SK-N-SH treated with all-trans-retinoic acid at 6 μM for 48 hours (cell line): Measurements from ENCODE around the gene GRM7.

Experiments used
- ATAC-seq: fragments of 200-7000 bp; cut with Tn5 transposase; 3 replicates; pipeline ENCODE4 v1.9.1; 2020; ENCODE audit warnings: mild to moderate bottlenecking, moderate library complexity
- ARNTL ChIP-seq: fragments of 450-650 bp; formaldehyde crosslinking; IDR thresholded peaks from 2 replicates; pipeline ENCODE4 v1.5.0; 2020; ENCODE audit warnings: low read depth, mild to moderate bottlenecking, moderate library complexity, borderline replicate concordance
- BACH2 ChIP-seq: fragments of 250-450 bp; sonication (Bioruptor Pico); IDR thresholded peaks from 2 replicates; pipeline ENCODE4 v1.9.0; 2021; ENCODE audit warnings: mild to moderate bottlenecking, borderline replicate concordance
- CREB5 ChIP-seq: fragments of 250-450 bp; sonication (Bioruptor Pico); IDR thresholded peaks from 2 replicates; pipeline ENCODE4 v1.5.1; 2020; ENCODE audit warnings: low read depth, mild to moderate bottlenecking, moderate library complexity
- CSRNP3 ChIP-seq: fragments of 250-450 bp; sonication (Bioruptor Pico); IDR thresholded peaks from 2 replicates; pipeline ENCODE4 v1.5.1; 2021; ENCODE audit warnings: mild to moderate bottlenecking, moderate library complexity
- ISL1 ChIP-seq: fragments of 250-450 bp; sonication (Bioruptor Pico); IDR thresholded peaks from 2 replicates; pipeline ENCODE4 v2.1.2; 2022; ENCODE audit warnings: mild to moderate bottlenecking, moderate library complexity
- PATZ1 ChIP-seq: fragments of 250-450 bp; sonication (Bioruptor Pico); IDR thresholded peaks from 2 replicates; pipeline ENCODE4 v1.8.0; 2020; ENCODE audit warnings: mild to moderate bottlenecking, moderate library complexity, borderline replicate concordance
- POU6F1 ChIP-seq: fragments of 250-450 bp; sonication (Bioruptor Pico); IDR thresholded peaks from 2 replicates; pipeline ENCODE4 v1.8.0; 2021; ENCODE audit warnings: low read depth, mild to moderate bottlenecking, moderate library complexity, borderline replicate concordance
- PPARA ChIP-seq: fragments of 250-450 bp; sonication (Bioruptor Pico); IDR thresholded peaks from 2 replicates; pipeline ENCODE4 v1.5.0; 2020; ENCODE audit warnings: mild to moderate bottlenecking, borderline replicate concordance
- RARB ChIP-seq: fragments of 250-450 bp; sonication (Bioruptor Pico); IDR thresholded peaks from 2 replicates; pipeline ENCODE4 v1.8.0; 2021; ENCODE audit warnings: mild to moderate bottlenecking, moderate library complexity
- SNAI2 ChIP-seq: fragments of 250-450 bp; sonication (Bioruptor Pico); IDR thresholded peaks from 2 replicates; pipeline ENCODE4 v1.5.0; 2020; ENCODE audit warnings: mild to moderate bottlenecking, moderate library complexity
- TOX ChIP-seq: fragments of 250-450 bp; sonication (Bioruptor Pico); IDR thresholded peaks from 2 replicates; pipeline ENCODE4 v1.8.0; 2021; ENCODE audit warnings: mild to moderate bottlenecking, moderate library complexity, borderline replicate concordance
- TSHZ2 ChIP-seq: fragments of 250-450 bp; sonication (Bioruptor Pico); IDR thresholded peaks from 2 replicates; pipeline ENCODE4 v1.5.0; 2020; ENCODE audit warnings: mild to moderate bottlenecking, moderate library complexity
- ZC3H10 ChIP-seq: fragments of 250-450 bp; sonication (Bioruptor Pico); IDR thresholded peaks from 2 replicates; pipeline ENCODE4 v1.5.1; 2021; ENCODE audit warnings: mild to moderate bottlenecking, moderate library complexity
- ZFP3 ChIP-seq: fragments of 250-450 bp; sonication (Bioruptor Pico); IDR thresholded peaks from 2 replicates; pipeline ENCODE4 v1.5.0; 2020; ENCODE audit warnings: mild to moderate bottlenecking, moderate library complexity
- ZFP30 ChIP-seq: fragments of 450-650 bp; formaldehyde crosslinking; IDR thresholded peaks from 2 replicates; pipeline ENCODE4 v1.5.0; 2022; ENCODE audit warnings: mild to moderate bottlenecking, moderate library complexity
- ZNF565 ChIP-seq: fragments of 450-650 bp; formaldehyde crosslinking; conservative IDR thresholded peaks from 2 replicates; pipeline ENCODE4 v1.5.0; 2020; ENCODE audit warnings: low read depth, mild to moderate bottlenecking, moderate library complexity
- ZNF70 ChIP-seq: fragments of 450-650 bp; formaldehyde crosslinking; IDR thresholded peaks from 2 replicates; pipeline ENCODE4 v1.5.0; 2020; ENCODE audit warnings: mild to moderate bottlenecking, moderate library complexity

GRM7 gene

GRCh38 chr3:7568526-7569184 lies 707.7 kb downstream of the GRM7 start (continued):
- TF ChIP-seq CSRNP3 (CRISPR knock-in tag): no peak
- no peak for TF ChIP-seq RARB
- no peak for TF ChIP-seq SNAI2

GRCh38 chr3:7573330-7573729 lies 712.4 kb downstream of the GRM7 start:
- no peak for TF ChIP-seq BACH2 (CRISPR knock-in tag)
- 0 out of 2 replicates have a peak, but pooled peaks have one; percentile 23 for TF ChIP-seq ISL1 (CRISPR knock-in tag)
- no peak for ATAC-seq

GRCh38 chr3:7574435-7574834 lies 713.5 kb downstream of the GRM7 start:
- no peak for ATAC-seq
- peak; percentile 51 for TF ChIP-seq ISL1 (CRISPR knock-in tag)
- TF ChIP-seq ZNF70 (CRISPR knock-in tag): no peak
- peak; percentile 11; the same call in 1 of the 2 replicates for TF ChIP-seq CREB5 (CRISPR knock-in tag)
- no peak for TF ChIP-seq CSRNP3 (CRISPR knock-in tag)

GRCh38 chr3:7576071-7576470 lies 715.2 kb downstream of the GRM7 start:
- TF ChIP-seq TSHZ2 (CRISPR knock-in tag): no peak
- TF ChIP-seq ZNF70 (CRISPR knock-in tag): no peak
- no peak for TF ChIP-seq ZNF565 (CRISPR knock-in tag)
- no peak for TF ChIP-seq RARB
- TF ChIP-seq ZFP3 (CRISPR knock-in tag): no peak
- TF ChIP-seq ISL1 (CRISPR knock-in tag): no peak
- TF ChIP-seq BACH2 (CRISPR knock-in tag): no peak
- no peak for TF ChIP-seq CREB5 (CRISPR knock-in tag)
- TF ChIP-seq ZC3H10 (CRISPR knock-in tag): no peak
- TF ChIP-seq TOX (CRISPR knock-in tag): no peak
- no peak for TF ChIP-seq SNAI2
- TF ChIP-seq PATZ1: no peak
- TF ChIP-seq POU6F1 (CRISPR knock-in tag): no peak; the same call in 1 of the 2 replicates
- TF ChIP-seq ZFP30 (CRISPR knock-in tag): no peak
- no peak for TF ChIP-seq ARNTL (CRISPR knock-in tag)
- TF ChIP-seq PPARA (CRISPR knock-in tag): no peak
- TF ChIP-seq CSRNP3 (CRISPR knock-in tag): no peak
- no peak for ATAC-seq
